Trophoblast cell (in vitro differentiated cells and primary cell): ENCODE data around the gene ABCC8.

ENCODE experiments used
- DNase-seq, 2 donors: peaks; one replicate each; pipeline ENCODE4 v3.0.0-alpha.2; 2016
- H2AFZ ChIP-seq: 2 replicates; pipeline ENCODE4 v1.6.1; 2013; ENCODE audit warnings: low read length, moderate library complexity, mild to moderate bottlenecking; ENCODE audit not compliant: insufficient read depth, poor library complexity
- H2AK5ac ChIP-seq: 2 replicates; pipeline ENCODE4 v1.6.1; 2013; ENCODE audit warnings: mild to moderate bottlenecking, low read length
- H2BK120ac ChIP-seq: 2 replicates; pipeline ENCODE4 v1.6.1; 2013; ENCODE audit warnings: low read length, mild to moderate bottlenecking, moderate library complexity; ENCODE audit not compliant: insufficient read depth, poor library complexity
- H2BK12ac ChIP-seq: 2 replicates; pipeline ENCODE4 v1.6.1; 2013; ENCODE audit warnings: mild to moderate bottlenecking, low read length, moderate library complexity
- H2BK5ac ChIP-seq: 2 replicates; pipeline ENCODE4 v1.6.1; 2013; ENCODE audit warnings: low read length, low read depth, moderate library complexity, mild to moderate bottlenecking; ENCODE audit not compliant: poor library complexity
- H3K14ac ChIP-seq: 2 replicates; pipeline ENCODE4 v1.6.1; 2013; ENCODE audit warnings: mild to moderate bottlenecking, low read length
- H3K18ac ChIP-seq: 2 replicates; pipeline ENCODE4 v1.6.1; 2013; ENCODE audit warnings: mild to moderate bottlenecking, low read length
- H3K23ac ChIP-seq: 2 replicates; pipeline ENCODE4 v1.6.1; 2013; ENCODE audit warnings: low read length
- H3K27ac ChIP-seq: 2 replicates; pipeline ENCODE4 v1.5.1; 2013; ENCODE audit warnings: low read depth, mild to moderate bottlenecking, inconsistent platforms, low read length, moderate library complexity
- H3K27me3 ChIP-seq: 2 replicates; pipeline ENCODE4 v1.6.1; 2013; ENCODE audit warnings: inconsistent platforms, mild to moderate bottlenecking, low read length, moderate library complexity; ENCODE audit not compliant: insufficient read depth
- H3K36me3 ChIP-seq, 2 experiments: 1 replicate in 1 of 2; 2 replicates in 1 of 2; pipeline ENCODE4 v1.6.1; 2013; ENCODE audit warnings: low read length in 2 of 2, mild to moderate bottlenecking in 2 of 2, moderate library complexity in 1 of 2; ENCODE audit not compliant: insufficient read depth in 2 of 2, control insufficient read depth in 1 of 2
- H3K4ac ChIP-seq: 2 replicates; pipeline ENCODE4 v1.6.1; 2013; ENCODE audit warnings: low read depth, mild to moderate bottlenecking, low read length, moderate library complexity
- H3K4me1 ChIP-seq, 2 experiments: 1 replicate in 1 of 2; 2 replicates in 1 of 2; pipeline ENCODE4 v1.6.1; 2013; ENCODE audit warnings: low read length in 2 of 2, mild to moderate bottlenecking in 2 of 2, moderate library complexity in 1 of 2; ENCODE audit not compliant: insufficient read depth in 2 of 2, control insufficient read depth in 1 of 2
- H3K4me2 ChIP-seq: 2 replicates; pipeline ENCODE4 v1.6.1; 2013; ENCODE audit warnings: inconsistent platforms, mild to moderate bottlenecking, low read length, moderate library complexity
- H3K4me3 ChIP-seq: 2 replicates; pipeline ENCODE4 v1.5.1; 2013; ENCODE audit warnings: mild to moderate bottlenecking, low read depth, low read length, inconsistent platforms
- H3K79me1 ChIP-seq: one replicate; pipeline ENCODE4 v1.6.1; 2013; ENCODE audit warnings: low read length
- H3K79me2 ChIP-seq: 2 replicates; pipeline ENCODE4 v1.6.1; 2013; ENCODE audit warnings: low read length, mild to moderate bottlenecking; ENCODE audit not compliant: control insufficient read depth, insufficient read depth, poor library complexity
- H3K9ac ChIP-seq: 2 replicates; pipeline ENCODE4 v1.6.1; 2013; ENCODE audit warnings: mild to moderate bottlenecking, low read length
- H3K9me3 ChIP-seq: 2 replicates; pipeline ENCODE4 v1.6.1; 2013; ENCODE audit warnings: low read depth, mild to moderate bottlenecking, control low read depth, inconsistent platforms, low read length; ENCODE audit not compliant: insufficient read depth
- H4K12ac ChIP-seq: 2 replicates; pipeline ENCODE4 v1.6.1; 2013; ENCODE audit warnings: low read depth, mild to moderate bottlenecking, low read length, moderate library complexity
- H4K8ac ChIP-seq: 2 replicates; pipeline ENCODE4 v1.6.1; 2013; ENCODE audit warnings: low read depth, mild to moderate bottlenecking, low read length, moderate library complexity
- H4K91ac ChIP-seq: one replicate; pipeline ENCODE4 v1.6.1; 2013; ENCODE audit warnings: low read depth, mild to moderate bottlenecking, low read length, moderate library complexity
- WGBS: extraction: QIAGEN DNeasy Blood & Tissue Kit; methylation state at CpG from one replicate; pipeline ENCODE4 v1.1.7; 2013; ENCODE audit warnings: missing lambda C conversion rate; ENCODE audit not compliant: insufficient read length, insufficient coverage; ENCODE audit errors: extremely low coverage; 5-methylcytosine and 5-hydroxymethylcytosine counted together

ABCC8 gene

DNA sequence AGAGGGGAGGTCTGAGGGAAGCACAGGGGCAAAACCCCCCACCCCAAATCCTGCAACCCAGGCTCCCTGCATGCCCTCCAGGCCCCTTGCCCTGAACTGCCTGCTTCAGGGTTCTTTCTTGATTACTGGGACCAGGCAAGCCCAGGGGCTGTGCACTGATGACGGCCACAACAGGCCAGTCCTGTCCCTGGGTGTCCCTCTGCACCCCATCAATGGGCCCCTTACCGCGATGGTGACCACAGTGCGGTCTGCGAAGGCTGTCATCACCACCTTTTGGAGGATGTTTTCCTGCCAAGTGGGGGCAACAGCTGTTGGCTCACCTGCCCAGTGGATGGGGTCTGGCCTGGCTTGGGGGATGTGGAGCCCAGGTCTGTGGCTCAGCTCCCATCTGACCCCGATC, 83.2 kb downstream of the ABCC8 start:
- Histone ChIP-seq H3K4me2 (no peak overlapping the region), H2BK5ac (no peak overlapping the region), H4K12ac (no peak overlapping the region), H2AFZ (no peak overlapping the region), H3K9me3 (no peaks in the 10 kb centered on the region), H3K14ac (no peak overlapping the region), H3K36me3 (no peaks in the 10 kb centered on the region), H3K9ac (no peak overlapping the region), H3K79me2 (no peaks in the 10 kb centered on the region), H3K4me3 (no peak overlapping the region), H4K8ac (no peak overlapping the region), H2BK120ac (no peak overlapping the region), H2AK5ac (no peak overlapping the region), H3K4me1 (peaks cover 2 to 11% of the 10 kb centered on the region in 2 experiments), H3K23ac (no peak overlapping the region), H3K79me1 (no peaks in the 10 kb centered on the region), H4K91ac (no peak overlapping the region), H3K4ac (no peak overlapping the region), H3K27ac (no peak overlapping the region), H2BK12ac (no peak overlapping the region), H3K27me3 (no peaks in the 10 kb centered on the region), H3K18ac (no peak overlapping the region)
- no peak for DNase-seq
- no CpG with 5 or more reads among the region's 6 CpGs for WGBS

DNA sequence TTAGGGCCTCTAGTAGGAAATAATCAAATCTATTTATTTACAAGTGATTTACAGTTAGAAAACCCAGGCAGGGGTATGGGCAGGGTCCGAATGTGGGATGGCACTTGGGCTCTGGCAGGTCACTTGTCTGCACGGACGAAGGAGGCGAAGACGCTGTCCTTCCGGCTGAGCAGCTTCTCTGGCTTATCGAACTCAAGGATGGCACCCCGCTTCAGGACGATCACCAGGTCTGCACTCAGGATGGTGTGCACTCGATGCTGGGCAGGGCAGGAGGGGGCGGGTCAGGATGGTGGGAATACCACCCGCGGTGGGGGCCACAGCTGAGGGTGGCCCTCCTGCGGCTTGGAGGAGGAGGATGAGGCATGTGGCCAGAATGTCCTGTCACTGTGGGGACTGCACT, 83.8 kb downstream of the ABCC8 start:
- Histone ChIP-seq H3K79me2 (no peaks in the 10 kb centered on the region), H4K8ac (no peak overlapping the region), H3K18ac (no peak overlapping the region), H3K14ac (no peak overlapping the region), H3K27me3 (no peaks in the 10 kb centered on the region), H3K4me3 (no peak overlapping the region), H2AK5ac (no peak overlapping the region), H3K79me1 (no peaks in the 10 kb centered on the region), H2BK120ac (no peak overlapping the region), H3K4ac (no peak overlapping the region), H3K4me1 (peaks cover 2 to 11% of the 10 kb centered on the region in 2 experiments), H3K23ac (no peak overlapping the region), H3K36me3 (no peaks in the 10 kb centered on the region), H3K9ac (no peak overlapping the region), H2BK5ac (no peak overlapping the region), H4K12ac (no peak overlapping the region), H2BK12ac (no peak overlapping the region), H4K91ac (no peak overlapping the region), H3K9me3 (no peaks in the 10 kb centered on the region), H3K4me2 (no peak overlapping the region), H2AFZ (no peak overlapping the region), H3K27ac (no peak overlapping the region)
- no CpG with 5 or more reads among the region's 14 CpGs for WGBS
- no peak for DNase-seq

DNA sequence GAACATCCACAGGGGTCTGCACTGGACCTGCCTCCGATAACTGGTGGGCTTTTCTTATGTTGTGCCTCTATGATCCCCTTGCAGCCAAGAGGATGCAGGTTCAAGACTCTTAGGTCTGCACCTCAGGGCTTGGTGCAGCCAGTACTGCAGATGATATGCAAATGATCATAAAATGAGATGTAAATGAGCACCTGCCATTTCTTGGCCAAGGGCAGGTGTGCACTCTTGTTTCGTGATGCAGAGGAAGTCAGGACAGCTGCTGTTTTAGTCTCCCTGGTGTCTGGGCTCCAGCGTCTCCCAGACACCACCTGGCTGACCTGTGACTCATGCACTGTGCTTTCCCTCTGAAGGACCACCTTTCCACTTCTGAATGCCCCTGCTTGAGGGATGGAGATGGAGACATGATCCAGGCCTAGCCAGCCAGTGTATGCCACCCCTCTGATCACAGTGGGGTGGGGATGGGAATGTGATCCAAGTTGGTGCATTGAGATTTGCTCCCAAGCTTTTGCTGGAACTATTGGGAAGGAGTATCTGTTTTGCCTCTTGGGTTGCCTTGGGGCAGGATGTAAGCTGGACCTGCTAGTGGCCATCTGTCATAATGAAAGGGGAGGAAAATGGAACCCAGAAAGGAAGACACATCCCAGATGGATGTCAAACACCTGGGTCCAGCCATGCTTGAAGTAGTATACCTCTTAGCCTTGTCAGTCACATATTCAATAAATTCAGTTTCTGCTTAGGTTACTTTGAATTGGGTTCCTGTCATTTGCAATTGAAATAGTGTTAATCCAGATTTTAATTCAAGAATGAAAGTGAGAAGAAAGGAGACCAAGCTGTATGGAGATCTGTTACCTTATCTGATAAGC, 84.9 kb downstream of the ABCC8 start:
- Histone ChIP-seq H3K36me3 (no peaks in the 10 kb centered on the region), H2BK12ac (no peak overlapping the region)

DNA sequence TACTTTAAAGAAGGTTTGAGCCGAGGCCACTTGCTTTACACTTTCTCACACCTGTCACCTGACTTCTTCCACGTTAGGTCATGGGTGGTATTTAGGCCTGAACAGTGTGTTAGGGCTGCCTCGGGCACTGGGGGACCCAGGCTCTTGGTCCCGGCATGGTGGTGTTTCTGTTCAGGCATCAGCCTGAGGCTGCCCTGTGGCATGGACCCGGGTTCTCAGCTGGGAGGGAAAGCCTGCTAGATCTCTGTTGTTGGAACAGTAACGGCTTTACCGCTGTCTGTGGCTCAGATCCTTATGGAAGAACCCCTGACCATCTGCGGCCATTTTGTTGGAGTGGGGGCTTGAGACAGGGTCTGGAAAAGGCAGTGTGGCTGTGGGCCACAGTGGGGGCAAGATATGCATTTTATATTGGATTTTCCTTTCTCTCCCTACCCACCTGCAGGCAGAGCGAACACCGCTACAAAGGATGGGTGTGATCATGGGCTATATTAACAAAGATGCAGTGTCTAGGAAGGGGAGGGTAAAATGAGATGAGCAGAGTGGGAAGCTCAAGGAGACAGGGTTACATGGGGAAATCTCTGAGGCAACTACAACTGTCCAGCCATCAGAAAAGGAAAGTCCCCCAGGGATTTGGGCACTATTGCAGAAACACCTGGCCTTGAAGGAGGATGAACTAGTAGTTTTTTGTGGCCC, 86.5 kb downstream of the ABCC8 start:
- H3K4ac ChIP-seq, result no peak overlapping the region
- no peak overlapping the region for H3K23ac ChIP-seq
- H3K18ac ChIP-seq, result no peak overlapping the region
- H4K12ac ChIP-seq, result no peak overlapping the region
- DNase-seq, result no peak
- H3K27ac ChIP-seq, result no peak overlapping the region
- H3K9me3 ChIP-seq, result peaks cover 5% of the 10 kb centered on the region
- no peak overlapping the region for H2AK5ac ChIP-seq
- H3K79me2 ChIP-seq, result no peaks in the 10 kb centered on the region
- peaks cover 2 to 11% of the 10 kb centered on the region in 2 experiments for H3K4me1 ChIP-seq
- no peak overlapping the region for H3K14ac ChIP-seq
- H2AFZ ChIP-seq, result no peak overlapping the region
- no peak overlapping the region for H3K9ac ChIP-seq
- H2BK5ac ChIP-seq, result no peak overlapping the region
- no peaks in the 10 kb centered on the region for H3K79me1 ChIP-seq
- H2BK120ac ChIP-seq, result no peak overlapping the region
- H3K36me3 ChIP-seq, result no peaks in the 10 kb centered on the region
- H4K8ac ChIP-seq, result no peak overlapping the region
- H4K91ac ChIP-seq, result no peak overlapping the region
- H3K4me3 ChIP-seq, result no peak overlapping the region
- no peak overlapping the region for H2BK12ac ChIP-seq
- no peak overlapping the region for H3K4me2 ChIP-seq
- no peaks in the 10 kb centered on the region for H3K27me3 ChIP-seq
- WGBS, result no CpG with 5 or more reads among the region's 10 CpGs

More for the DNA sequence above, 84.9 kb downstream of the ABCC8 start:
- no peak overlapping the region for H3K4me3 ChIP-seq
- no peak overlapping the region for H3K18ac ChIP-seq
- no peak overlapping the region for H4K91ac ChIP-seq
- no peak for DNase-seq
- no peak overlapping the region for H2AK5ac ChIP-seq
- H3K9me3 ChIP-seq, result peaks cover 5% of the 10 kb centered on the region
- no peaks in the 10 kb centered on the region for H3K79me1 ChIP-seq
- H3K4me2 ChIP-seq, result no peak overlapping the region
- no peaks in the 10 kb centered on the region for H3K27me3 ChIP-seq
- no peak overlapping the region for H2BK120ac ChIP-seq
- no peak overlapping the region for H2AFZ ChIP-seq
- H3K14ac ChIP-seq, result no peak overlapping the region
- H3K23ac ChIP-seq, result no peak overlapping the region
- no peak overlapping the region for H3K9ac ChIP-seq
- no peak overlapping the region for H2BK5ac ChIP-seq
- no peak overlapping the region for H3K4ac ChIP-seq
- H3K27ac ChIP-seq, result no peak overlapping the region
- no CpG with 5 or more reads among the region's 3 CpGs for WGBS
- no peak overlapping the region for H4K8ac ChIP-seq
- H3K4me1 ChIP-seq, result peaks cover 2 to 11% of the 10 kb centered on the region in 2 experiments
- H4K12ac ChIP-seq, result no peak overlapping the region
- H3K79me2 ChIP-seq, result no peaks in the 10 kb centered on the region
